Left lung (tissue), 10 donors: ENCODE data around the gene SLC25A10. TPM values are rescaled to one million over a fixed set of nuclear protein-coding genes. Genes with fewer than 3 reads are reported as not detected.

ENCODE experiments used
- ATAC-seq: fragments of 200-7000 bp; cut with Tn5 transposase; one replicate; pipeline ENCODE4 v1.9.1; 2020; ENCODE audit warnings: moderate library complexity
- DNase-seq, 4 donors: peaks; one replicate each; pipeline ENCODE4 v3.0.0-alpha.2; 2013 to 2020
- H3K27ac ChIP-seq, 2 donors: fragments of 200-600 bp; sonication (generic) in 1 of 2; one replicate each; pipeline versions ENCODE4 v1.5.0 to v1.8.0; 2020 to 2021
- H3K27me3 ChIP-seq, 2 donors: fragments of 200-600 bp; sonication (generic) in 1 of 2; one replicate each; pipeline versions ENCODE4 v1.5.0 to v1.8.0; 2020 to 2021
- H3K36me3 ChIP-seq, 2 donors: fragments of 200-600 bp; sonication (generic) in 1 of 2; one replicate each; pipeline versions ENCODE4 v1.5.0 to v1.8.0; 2020 to 2021
- H3K4me1 ChIP-seq, 2 donors: fragments of 200-600 bp; one replicate each; pipeline ENCODE4 v1.8.0; 2021
- H3K4me3 ChIP-seq, 2 donors: fragments of 200-600 bp; sonication (generic) in 1 of 2; one replicate each; pipeline versions ENCODE4 v1.5.0 to v1.8.0; 2020 to 2021; ENCODE audit warnings: mild to moderate bottlenecking in 1 of 2
- H3K9me3 ChIP-seq, 2 donors: fragments of 200-600 bp; sonication (generic) in 1 of 2; one replicate each; pipeline versions ENCODE4 v1.5.0 to v1.8.0; 2020 to 2021
- CTCF ChIP-seq, 2 donors: fragments of 200-600 bp; sonication (generic) in 1 of 2; IDR thresholded peaks; one replicate each; pipeline versions ENCODE4 v1.5.0 to v1.8.0; 2021; ENCODE audit warnings: antibody characterized with exemption in 2 of 2
- intact Hi-C, 2 donors: fragments of 100-400 bp; cut with DNase I; formaldehyde crosslinking; loops; one replicate each; pipeline versions ENCODE4 v1.11.2 to v1.14.2; 2022
- polyA plus RNA-seq, 6 donors: library from polyadenylated mRNA; unstranded; fragments of 120-200 nt; gene quantifications; one replicate each; pipeline ENCODE4 v1.2.1, GENCODE V29; 2013; ENCODE audit not compliant: insufficient read length in 6 of 6
- total RNA-seq, 2 donors: library from RNA; stranded (reverse); fragmentation: NEBNext Ultra II Directional; extraction: Animal tissue kit (Norgen Biotek cat#: 25700); gene quantifications; one replicate each; pipeline ENCODE4 v1.2.1, GENCODE V29; 2021
- donor health status: DM: no; HTN: yes; CAD: no.
- donor health status: DM: no; HTN: no; CAD: no.

The SLC25A10 gene
- total and polyA plus RNA-seq, 8 donors, result 7.6 to 20.2 (median 10.8) TPM

- H3K4me3 ChIP-seq, result peak overlapping the region; percentile 93 to 100
- peaks cover 0 to 43% of the 10 kb centered on the region in 2 donors for H3K36me3 ChIP-seq
Observed at GRCh38 chr17:81683208-81683583, 28.9 kb upstream of the SLC25A10 start.

GRCh38 chr17:81683584-81684441, 28.3 kb upstream of the SLC25A10 start, which contains the start of the genes ARL16 and HGS:
Gene ARL16, minus strand, starts transcription at chr17:81683797. Its CDS starts 44 bp downstream, at chr17:81683753.
Gene HGS, plus strand, starts transcription at chr17:81684011. Its CDS starts 56 bp downstream, at chr17:81684067.
- Histone ChIP-seq H3K27me3 (no peaks in the 10 kb centered on the region), H3K9me3 (no peaks in the 10 kb centered on the region), H3K36me3 (peaks cover 0 to 49% of the 10 kb centered on the region in 2 donors), H3K27ac (peak within 1 kb of the TSS; percentile 73 to 87), H3K4me3 (peak within 1 kb of the TSS; percentile 93 to 100), H3K4me1 (peaks cover 14 to 34% of the 10 kb centered on the region in 2 donors)
- peak; percentile 98 for ATAC-seq
- intact Hi-C loops, result no loop called here
- DNase-seq, result peak; percentile 97 to 100 (median 98)
- TF ChIP-seq CTCF (IDR thresholded peaks at IDR 0.05), result peak in 1 of 2 donors; percentile 13

More at GRCh38 chr17:81683208-81683583, 28.9 kb upstream of the SLC25A10 start:
- Histone ChIP-seq H3K27me3 (no peaks in the 10 kb centered on the region), H3K27ac (peak overlapping the region; percentile 73 to 87), H3K4me1 (peaks cover 14 to 34% of the 10 kb centered on the region in 2 donors), H3K9me3 (no peaks in the 10 kb centered on the region)
- DNase-seq (no peak), ATAC-seq (peak; percentile 24)
- no peak for TF ChIP-seq CTCF (IDR thresholded peaks at IDR 0.05)
- intact Hi-C loops, result no loop called here

GRCh38 chr17:81684442-81684911, 27.6 kb upstream of the SLC25A10 start:
- no peak for DNase-seq
- H3K4me1 ChIP-seq, result peaks cover 14 to 34% of the 10 kb centered on the region in 2 donors
- H3K27me3 ChIP-seq, result no peaks in the 10 kb centered on the region
- peaks cover 0 to 56% of the 10 kb centered on the region in 2 donors for H3K36me3 ChIP-seq
- H3K9me3 ChIP-seq, result no peaks in the 10 kb centered on the region
- peak overlapping the region; percentile 93 to 100 for H3K4me3 ChIP-seq
- H3K27ac ChIP-seq, result peak overlapping the region; percentile 73 to 87
- intact Hi-C loops, result no loop called here
- TF ChIP-seq CTCF (IDR thresholded peaks at IDR 0.05), result no peak
- ATAC-seq, result no peak

- no peak for TF ChIP-seq CTCF (IDR thresholded peaks at IDR 0.05)
- Histone ChIP-seq H3K4me1 (peaks cover 14 to 34% of the 10 kb centered on the region in 2 donors), H3K27ac (peak overlapping the region in 1 of 2 donors; percentile 87), H3K9me3 (no peaks in the 10 kb centered on the region), H3K27me3 (no peaks in the 10 kb centered on the region), H3K4me3 (peak overlapping the region in 1 of 2 donors; percentile 93), H3K36me3 (peaks cover 0 to 60% of the 10 kb centered on the region in 2 donors)
- intact Hi-C loops, result no loop called here
- no peak for ATAC-seq
- no peak for DNase-seq
Observed at GRCh38 chr17:81685108-81685507, 27.0 kb upstream of the SLC25A10 start.

- H3K4me3 ChIP-seq, result no peak overlapping the region
- ATAC-seq (no peak), DNase-seq (no peak)
- intact Hi-C loops, result no loop called here
- H3K4me1 ChIP-seq, result peaks cover 14 to 34% of the 10 kb centered on the region in 2 donors
- no peaks in the 10 kb centered on the region for H3K27me3 ChIP-seq
- no peak overlapping the region for H3K27ac ChIP-seq
- H3K9me3 ChIP-seq, result no peaks in the 10 kb centered on the region
- peaks cover 0 to 63% of the 10 kb centered on the region in 2 donors for H3K36me3 ChIP-seq
- no peak for TF ChIP-seq CTCF (IDR thresholded peaks at IDR 0.05)
Observed at GRCh38 chr17:81686614-81687013, 25.5 kb upstream of the SLC25A10 start.
